Activated T-helper 1 cell treated with anti-CD3 and anti-CD28 coated beads, Interleukin-12 subunit alpha, Interleukin-12 subunit beta, Interleukin-2, Interleukin-4 antibody, amounts not matched to agents 30 ng/mL and 10 ng/mL and 1 ng/mL, durations not matched to agents 14 hours and 24 hours and 36 hours (primary cell): ENCODE data around the gene NUDT9. TPM values are rescaled to one million over a fixed set of nuclear protein-coding genes. Genes with fewer than 3 reads are reported as not detected.
"Not testable (repeated sequence)": the region's sequence is repeated elsewhere in the genome, so short reads cannot be mapped to it uniquely, and the experiment has no call there.

Experiments
- DNase-seq: peaks from one replicate; pipeline ENCODE4 v3.0.0; 2021; ENCODE audit warnings: low spot score
- H3K27ac Mint-ChIP-seq: one replicate; pipeline ENCODE4 v1.8.0; 2021; ENCODE audit warnings: mild to moderate bottlenecking, mixed read lengths
- H3K27me3 Mint-ChIP-seq: one replicate; pipeline ENCODE4 v1.8.0; 2022; ENCODE audit warnings: mild to moderate bottlenecking, moderate library complexity, mixed read lengths; ENCODE audit not compliant: insufficient read depth
- H3K36me3 Mint-ChIP-seq: one replicate; pipeline ENCODE4 v1.8.0; 2021; ENCODE audit warnings: low read depth, mixed read lengths
- H3K4me1 Mint-ChIP-seq: one replicate; pipeline ENCODE4 v1.8.0; 2021; ENCODE audit warnings: low read depth, mixed read lengths
- H3K4me3 Mint-ChIP-seq: one replicate; pipeline ENCODE4 v1.8.0; 2021; ENCODE audit warnings: mild to moderate bottlenecking, moderate library complexity, mixed read lengths
- H3K9me3 Mint-ChIP-seq: one replicate; pipeline ENCODE4 v1.8.0; 2021; ENCODE audit warnings: mixed read lengths
- intact Hi-C: fragments of 100-400 bp; cut with micrococcal nuclease; formaldehyde crosslinking; loops from one replicate; pipeline ENCODE4 v1.15.1; 2024
- total RNA-seq: library from RNA; stranded (reverse); gene quantifications from 2 replicates; pipeline ENCODE4 v1.2.3, GENCODE V29; 2022

Gene NUDT9
- total RNA-seq, 1 donor from 2014 or later, result 13.9 TPM

GRCh38 chr4:87444741-87445140 is 22.4 kb downstream of the NUDT9 start:
- Mint-ChIP-seq H3K4me3 (no peak overlapping the region), H3K36me3 (peaks cover 13% of the 10 kb centered on the region), H3K27ac (no peak overlapping the region), H3K4me1 (no peaks in the 10 kb centered on the region), H3K9me3 (no peaks in the 10 kb centered on the region), H3K27me3 (no peaks in the 10 kb centered on the region)
- intact Hi-C loops, result no loop called here
- DNase-seq, result no peak

DNA sequence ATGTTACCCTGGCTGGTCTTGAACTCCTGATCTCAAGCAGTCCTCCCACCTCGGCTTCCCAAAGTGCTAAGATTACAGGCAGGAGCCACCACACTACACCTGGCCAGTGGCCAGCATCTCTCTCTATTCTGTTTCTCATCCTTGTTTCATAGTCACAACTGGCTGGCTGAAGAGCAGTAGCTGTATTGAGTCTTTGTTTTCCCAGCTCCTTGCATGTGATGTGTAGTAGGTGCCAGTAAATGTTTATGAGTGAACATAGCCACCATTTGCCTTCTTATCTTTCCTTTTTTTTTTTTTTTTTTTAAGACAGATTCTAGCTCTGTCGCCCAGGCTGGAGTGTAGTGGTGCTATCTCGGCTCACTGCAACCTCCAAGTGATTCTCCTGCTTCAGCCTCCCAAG is 23.6 kb downstream of the NUDT9 start:
- Mint-ChIP-seq H3K36me3 (peaks cover 13% of the 10 kb centered on the region), H3K27me3 (no peaks in the 10 kb centered on the region), H3K9me3 (no peaks in the 10 kb centered on the region), H3K4me1 (no peaks in the 10 kb centered on the region), H3K27ac (no peak overlapping the region), H3K4me3 (no peak overlapping the region)
- intact Hi-C loops, result no loop called here
- DNase-seq, result no peak

GRCh38 chr4:87446375-87446774 is 24.0 kb downstream of the NUDT9 start:
- H3K4me3 Mint-ChIP-seq, H3K4me1 Mint-ChIP-seq, H3K27ac Mint-ChIP-seq, H3K27me3 Mint-ChIP-seq, intact Hi-C loops, H3K9me3 Mint-ChIP-seq, DNase-seq: not testable (repeated sequence)
- peaks cover 13% of the 10 kb centered on the region for H3K36me3 Mint-ChIP-seq

DNA sequence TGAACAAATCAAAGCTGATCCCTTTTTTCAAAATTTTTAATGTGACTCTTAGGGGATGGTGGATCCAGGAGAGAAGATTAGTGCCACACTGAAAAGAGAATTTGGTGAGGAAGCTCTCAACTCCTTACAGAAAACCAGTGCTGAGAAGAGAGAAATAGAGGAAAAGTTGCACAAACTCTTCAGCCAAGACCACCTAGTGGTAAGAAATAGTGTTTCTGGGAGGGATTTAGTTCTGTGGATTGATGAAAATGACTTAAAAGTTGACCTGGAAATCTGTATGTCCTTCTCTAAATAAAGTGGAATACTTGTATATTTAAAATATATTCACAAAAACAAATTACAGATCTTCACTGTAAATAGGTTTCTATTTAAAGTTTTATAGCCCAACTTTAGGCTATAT is 29.2 kb downstream of the NUDT9 start:
- Mint-ChIP-seq H3K36me3 (peaks cover 4% of the 10 kb centered on the region), H3K4me3 (no peak overlapping the region), H3K27me3 (no peaks in the 10 kb centered on the region), H3K27ac (no peak overlapping the region), H3K4me1 (no peaks in the 10 kb centered on the region), H3K9me3 (no peaks in the 10 kb centered on the region)
- no peak for DNase-seq
- intact Hi-C loops, result no loop called here

DNA sequence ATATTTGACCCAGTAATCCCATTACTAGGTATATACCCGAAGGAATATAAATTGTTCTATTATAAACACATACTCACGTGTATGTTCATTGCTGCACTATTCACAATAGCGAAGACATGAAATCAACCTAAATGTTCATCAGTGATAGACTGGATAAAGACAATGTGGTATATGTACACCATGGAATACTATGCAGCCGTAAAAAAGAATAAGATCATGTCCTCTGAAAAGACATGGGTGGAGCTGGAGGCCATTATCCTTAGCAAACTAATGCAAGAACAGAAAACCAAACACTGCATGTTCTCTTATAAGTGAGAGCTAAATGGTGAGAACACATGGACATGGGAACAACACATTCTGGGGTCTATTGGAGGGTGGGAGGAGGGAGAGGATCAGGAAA is 36.5 kb downstream of the NUDT9 start:
- DNase-seq, result no peak
- H3K27me3 Mint-ChIP-seq, result no peaks in the 10 kb centered on the region
- intact Hi-C loops, result no loop called here
- H3K4me3 Mint-ChIP-seq, result no peak overlapping the region
- peaks cover 3% of the 10 kb centered on the region for H3K36me3 Mint-ChIP-seq
- no peaks in the 10 kb centered on the region for H3K9me3 Mint-ChIP-seq
- H3K27ac Mint-ChIP-seq, result no peak overlapping the region
- no peaks in the 10 kb centered on the region for H3K4me1 Mint-ChIP-seq

- intact Hi-C loops, result no loop called here
- no peak overlapping the region for H3K27ac Mint-ChIP-seq
- H3K27me3 Mint-ChIP-seq, result no peaks in the 10 kb centered on the region
- peaks cover 3% of the 10 kb centered on the region for H3K36me3 Mint-ChIP-seq
- no peak for DNase-seq
- no peaks in the 10 kb centered on the region for H3K9me3 Mint-ChIP-seq
- no peak overlapping the region for H3K4me3 Mint-ChIP-seq
- no peaks in the 10 kb centered on the region for H3K4me1 Mint-ChIP-seq
Observed at GRCh38 chr4:87461281-87461700, 38.9 kb downstream of the NUDT9 start.

- H3K4me1 Mint-ChIP-seq, result no peaks in the 10 kb centered on the region
- no peak for DNase-seq
- no peaks in the 10 kb centered on the region for H3K27me3 Mint-ChIP-seq
- H3K9me3 Mint-ChIP-seq, result no peaks in the 10 kb centered on the region
- H3K27ac Mint-ChIP-seq, result no peak overlapping the region
- intact Hi-C loops, result no loop called here
- H3K4me3 Mint-ChIP-seq, result no peak overlapping the region
- peaks cover 3% of the 10 kb centered on the region for H3K36me3 Mint-ChIP-seq
Observed at GRCh38 chr4:87462102-87462501, 39.7 kb downstream of the NUDT9 start.

DNA sequence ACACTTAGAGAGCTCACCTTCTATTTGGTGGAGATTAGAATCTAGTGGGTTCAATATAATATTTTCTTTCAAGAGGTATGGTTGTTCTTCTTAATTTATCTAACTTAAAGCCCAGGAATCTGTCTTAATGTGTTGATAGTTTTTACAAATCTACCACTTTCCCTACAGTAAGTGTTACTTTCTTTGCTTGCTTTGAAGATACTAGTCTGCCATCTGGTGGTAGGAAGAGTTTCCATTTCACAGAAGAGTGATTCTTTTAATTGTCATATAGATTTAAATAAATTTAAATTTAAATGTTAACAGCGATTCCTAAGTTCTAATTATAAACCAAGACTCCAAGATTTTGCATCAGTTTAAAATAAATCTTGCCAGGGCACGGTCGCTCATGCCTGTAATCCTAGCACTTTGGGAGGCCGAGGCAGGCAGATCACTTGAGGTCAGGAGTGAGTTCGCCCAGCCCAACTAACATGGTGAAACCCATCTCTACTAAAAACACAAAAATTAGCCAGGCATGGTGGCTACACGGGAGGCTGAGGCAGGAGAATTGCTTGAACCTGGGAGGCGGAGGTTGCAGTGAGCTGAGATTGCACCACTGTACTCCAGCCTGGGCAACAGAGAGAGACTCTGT is 43.5 kb downstream of the NUDT9 start:
- H3K4me1 Mint-ChIP-seq, result no peaks in the 10 kb centered on the region
- no peaks in the 10 kb centered on the region for H3K27me3 Mint-ChIP-seq
- DNase-seq, result no peak
- intact Hi-C loops, result loop anchor here (1.0 to 5.0 kb wide), 7 partner anchors 44 to 316 kb away; partner anchors contain the start of genes HSD17B11 and NUDT9
- no peak overlapping the region for H3K4me3 Mint-ChIP-seq
- H3K36me3 Mint-ChIP-seq, result no peaks in the 10 kb centered on the region
- no peaks in the 10 kb centered on the region for H3K9me3 Mint-ChIP-seq
- H3K27ac Mint-ChIP-seq, result no peak overlapping the region

GRCh38 chr4:87469390-87469789 is 47.0 kb downstream of the NUDT9 start:
- H3K27me3 Mint-ChIP-seq, result no peaks in the 10 kb centered on the region
- no peak overlapping the region for H3K4me3 Mint-ChIP-seq
- H3K36me3 Mint-ChIP-seq, result no peaks in the 10 kb centered on the region
- no peaks in the 10 kb centered on the region for H3K9me3 Mint-ChIP-seq
- intact Hi-C loops, result loop anchor here (5.0 kb wide), 2 partner anchors 117 to 232 kb away; no protein-coding TSS in a partner anchor
- no peak for DNase-seq
- no peaks in the 10 kb centered on the region for H3K4me1 Mint-ChIP-seq
- H3K27ac Mint-ChIP-seq, result no peak overlapping the region

- no peak overlapping the region for H3K27ac Mint-ChIP-seq
- no peaks in the 10 kb centered on the region for H3K4me1 Mint-ChIP-seq
- H3K27me3 Mint-ChIP-seq, result no peaks in the 10 kb centered on the region
- H3K4me3 Mint-ChIP-seq, result no peak overlapping the region
- no peaks in the 10 kb centered on the region for H3K9me3 Mint-ChIP-seq
- intact Hi-C loops, result no loop called here
- no peak for DNase-seq
- no peaks in the 10 kb centered on the region for H3K36me3 Mint-ChIP-seq
Observed at GRCh38 chr4:87476934-87477333, 54.6 kb downstream of the NUDT9 start.

- Mint-ChIP-seq H3K36me3 (no peaks in the 10 kb centered on the region), H3K4me3 (no peak overlapping the region), H3K27ac (no peak overlapping the region), H3K9me3 (no peaks in the 10 kb centered on the region), H3K27me3 (no peaks in the 10 kb centered on the region), H3K4me1 (no peaks in the 10 kb centered on the region)
- no peak for DNase-seq
- intact Hi-C loops, result no loop called here
Observed at GRCh38 chr4:87478732-87479250, 56.4 kb downstream of the NUDT9 start.

GRCh38 chr4:87481377-87481776 is 59.0 kb downstream of the NUDT9 start:
- Mint-ChIP-seq H3K4me3 (no peak overlapping the region), H3K9me3 (no peaks in the 10 kb centered on the region), H3K36me3 (no peaks in the 10 kb centered on the region), H3K27ac (no peak overlapping the region), H3K27me3 (no peaks in the 10 kb centered on the region), H3K4me1 (no peaks in the 10 kb centered on the region)
- DNase-seq, result no peak
- intact Hi-C loops, result no loop called here

GRCh38 chr4:87483247-87483646 is 60.9 kb downstream of the NUDT9 start:
- H3K4me1 Mint-ChIP-seq, H3K27ac Mint-ChIP-seq, DNase-seq, H3K9me3 Mint-ChIP-seq, H3K4me3 Mint-ChIP-seq, H3K27me3 Mint-ChIP-seq, H3K36me3 Mint-ChIP-seq, intact Hi-C loops: not testable (repeated sequence)

DNA sequence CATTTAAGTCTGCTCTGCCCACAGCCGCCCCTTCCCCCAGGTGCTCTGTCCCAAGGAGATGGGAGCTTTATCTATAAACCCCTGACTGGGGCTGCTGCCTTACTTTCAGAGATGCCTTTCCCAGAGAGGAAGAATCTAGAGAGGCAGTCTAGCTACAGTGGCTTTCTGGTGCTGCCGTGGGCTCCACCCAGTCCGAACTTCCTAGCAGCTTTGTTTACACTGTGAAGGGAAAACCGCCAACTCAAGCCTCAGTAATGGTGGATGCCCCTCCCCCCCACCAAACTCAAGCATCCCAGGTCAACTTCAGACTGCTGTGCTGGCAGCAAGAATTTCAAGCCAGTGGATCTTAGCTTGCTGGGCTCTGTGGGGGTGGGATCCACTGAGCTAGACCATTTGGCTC is 66.3 kb downstream of the NUDT9 start:
- H3K36me3 Mint-ChIP-seq, DNase-seq, H3K9me3 Mint-ChIP-seq, intact Hi-C loops, H3K4me3 Mint-ChIP-seq, H3K27me3 Mint-ChIP-seq, H3K27ac Mint-ChIP-seq, H3K4me1 Mint-ChIP-seq: not testable (repeated sequence)
